Neural cell (in vitro differentiated cells): Measurements from ENCODE around the gene CLTB. TPM values are rescaled to one million over a fixed set of nuclear protein-coding genes. Genes with fewer than 3 reads are reported as not detected.

Experiments used
- H2AFZ ChIP-seq: fragments of 200-600, 300-800 bp; sonication (generic), shearing (Covaris generic); 2 replicates; pipeline ENCODE4 v1.6.0; 2014; ENCODE audit warnings: low read depth, mild to moderate bottlenecking, antibody characterized with exemption, low read length, moderate library complexity
- H3F3A ChIP-seq: fragments of 200-600 bp; shearing (Covaris generic); 2 replicates; pipeline ENCODE4 v1.6.1; 2016; ENCODE audit warnings: mild to moderate bottlenecking, moderate library complexity, mixed read lengths, antibody characterized with exemption, low read length; ENCODE audit not compliant: insufficient read depth, poor library complexity, severe bottlenecking
- H3K27ac ChIP-seq: fragments of 200-600, 300-800 bp; sonication (generic), shearing (Covaris generic); 2 replicates; pipeline ENCODE4 v1.5.1; 2014; ENCODE audit warnings: mild to moderate bottlenecking, low read length, moderate library complexity
- H3K27me3 ChIP-seq: fragments of 300-800, 200-600 bp; sonication (generic), shearing (Covaris generic); 2 replicates; pipeline ENCODE4 v1.6.0; 2014; ENCODE audit warnings: mild to moderate bottlenecking, low read depth, low read length, moderate library complexity; ENCODE audit not compliant: insufficient read depth
- H3K36me3 ChIP-seq: fragments of 300-800, 200-600 bp; sonication (generic), shearing (Covaris generic); 2 replicates; pipeline ENCODE4 v1.5.1; 2014; ENCODE audit warnings: mild to moderate bottlenecking, antibody characterized with exemption, low read length, moderate library complexity; ENCODE audit not compliant: insufficient read depth
- H3K4me2 ChIP-seq: fragments of 300-800, 200-600 bp; sonication (generic), shearing (Covaris generic); 2 replicates; pipeline ENCODE4 v1.6.0; 2014; ENCODE audit warnings: mild to moderate bottlenecking, low read length
- H3K4me3 ChIP-seq: fragments of 300-800, 200-600 bp; sonication (generic), shearing (Covaris generic); 2 replicates; pipeline ENCODE4 v1.5.1; 2014; ENCODE audit warnings: mild to moderate bottlenecking, low read length, moderate library complexity
- H3K79me2 ChIP-seq: fragments of 200-600 bp; shearing (Covaris generic); replicated peaks from 2 replicates; pipeline ENCODE4 v1.6.0; 2014; ENCODE audit warnings: mild to moderate bottlenecking, low read length, moderate library complexity; ENCODE audit not compliant: insufficient read depth
- H3K9ac ChIP-seq: fragments of 300-800, 200-600 bp; sonication (generic), shearing (Covaris generic); 2 replicates; pipeline ENCODE4 v1.6.1; 2016; ENCODE audit warnings: mild to moderate bottlenecking, low read length, mixed read lengths
- H3K9me2 ChIP-seq: fragments of 200-600 bp; shearing (Covaris generic); 2 replicates; pipeline ENCODE4 v1.6.1; 2016; ENCODE audit warnings: mild to moderate bottlenecking, low read length, mixed read lengths; ENCODE audit not compliant: insufficient read depth
- H3K9me3 ChIP-seq: fragments of 200-600, 300-800 bp; sonication (generic), shearing (Covaris generic); 2 replicates; pipeline ENCODE4 v1.6.1; 2016; ENCODE audit warnings: mild to moderate bottlenecking, mixed run types, low read length, moderate library complexity, mixed read lengths
- H4K20me1 ChIP-seq: fragments of 200-600 bp; shearing (Covaris generic); 2 replicates; pipeline ENCODE4 v1.6.1; 2016; ENCODE audit warnings: mild to moderate bottlenecking, mixed run types; ENCODE audit not compliant: insufficient read depth
- EP300 ChIP-seq: fragments of 450-650 bp; conservative IDR thresholded peaks from 2 replicates; pipeline ENCODE4 v1.6.1; 2014; ENCODE audit warnings: antibody characterized with exemption, mild to moderate bottlenecking, moderate library complexity; ENCODE audit not compliant: poor library complexity, severe bottlenecking
- EZH2 ChIP-seq: fragments of 200-600, 300-800 bp; shearing (Covaris generic), sonication (generic); IDR thresholded peaks from 2 replicates; pipeline ENCODE4 v1.6.1; 2014; ENCODE audit warnings: antibody characterized with exemption, low read length, borderline replicate concordance, mild to moderate bottlenecking; ENCODE audit not compliant: insufficient read depth, poor library complexity, severe bottlenecking
- MXI1 ChIP-seq: fragments of 450-650 bp; conservative IDR thresholded peaks from 2 replicates; pipeline ENCODE4 v1.6.1; 2014; ENCODE audit warnings: antibody characterized with exemption, mild to moderate bottlenecking; ENCODE audit not compliant: poor library complexity, severe bottlenecking
- POLR2AphosphoS5 ChIP-seq: IDR thresholded peaks from 2 replicates; pipeline ENCODE4 v1.6.1; 2012
- RAD21 ChIP-seq: fragments of 450-650 bp; conservative IDR thresholded peaks from 2 replicates; pipeline ENCODE4 v1.6.1; 2014; ENCODE audit warnings: antibody characterized with exemption, mild to moderate bottlenecking, moderate library complexity
- SMC3 ChIP-seq: fragments of 450-650 bp; conservative IDR thresholded peaks from 2 replicates; pipeline ENCODE4 v1.6.1; 2014; ENCODE audit warnings: antibody characterized with exemption, mild to moderate bottlenecking, moderate library complexity; ENCODE audit not compliant: poor library complexity
- TAF1 ChIP-seq: IDR thresholded peaks from 2 replicates; pipeline ENCODE4 v1.6.1; 2012; ENCODE audit warnings: low read depth
- polyA plus RNA-seq: library from polyadenylated mRNA; depleted of rRNA; stranded (reverse); fragments of >200 nt; gene quantifications from 2 replicates; pipeline ENCODE4 v1.2.3, GENCODE V29; 2014
- TF ChIP-seq, protein P1 (sequence below): IDR thresholded peaks from 2 replicates; pipeline ENCODE4 v1.6.1; 2012; ENCODE audit warnings: borderline replicate concordance
- TF ChIP-seq, protein P2 (sequence below): fragments of 450-650 bp; IDR thresholded peaks from 2 replicates; pipeline ENCODE4 v1.5.1; 2014; ENCODE audit warnings: antibody characterized with exemption, mild to moderate bottlenecking, moderate library complexity; ENCODE audit not compliant: poor library complexity, severe bottlenecking

CLTB gene
- polyA plus RNA-seq, 1 donor from 2014 or later, result 239 TPM

DNA sequence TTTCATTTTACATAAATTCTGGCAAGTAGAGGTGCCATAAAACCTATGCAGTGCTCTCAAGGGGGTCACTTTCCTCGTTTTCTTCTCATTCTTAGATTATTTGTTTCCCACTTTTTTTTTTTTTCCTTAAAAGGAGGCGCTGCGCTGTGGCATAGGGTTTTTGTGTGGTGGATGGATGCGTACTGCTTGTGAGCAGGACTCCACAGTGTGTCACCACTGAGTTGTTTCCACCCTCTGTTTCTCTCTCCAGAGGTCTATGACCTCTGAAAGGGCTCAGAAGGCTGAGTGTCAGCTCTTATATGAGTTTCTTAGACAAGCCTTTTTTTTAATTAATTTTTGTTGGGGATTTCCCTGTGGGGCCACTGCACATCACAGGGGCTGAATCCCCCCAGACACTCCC lies 13.6 kb upstream of the CLTB start:
- Histone ChIP-seq H3K36me3 (no peaks in the 10 kb centered on the region), H3K9ac (no peak overlapping the region), H2AFZ (no peak overlapping the region), H3K4me2 (no peak overlapping the region), H3K9me2 (no peaks in the 10 kb centered on the region), H4K20me1 (no peaks in the 10 kb centered on the region), H3K27me3 (no peaks in the 10 kb centered on the region), H3F3A (no peaks in the 10 kb centered on the region), H3K79me2 (no peaks in the 10 kb centered on the region), H3K27ac (no peak overlapping the region), H3K9me3 (no peaks in the 10 kb centered on the region), H3K4me3 (no peak overlapping the region)
- TF ChIP-seq RAD21 (no peak), MXI1 (no peak), POLR2AphosphoS5 (no peak), TAF1 (no peak), EZH2 (no peak), EP300 (no peak), SMC3 (no peak)
- TF ChIP-seq, protein P1, sequence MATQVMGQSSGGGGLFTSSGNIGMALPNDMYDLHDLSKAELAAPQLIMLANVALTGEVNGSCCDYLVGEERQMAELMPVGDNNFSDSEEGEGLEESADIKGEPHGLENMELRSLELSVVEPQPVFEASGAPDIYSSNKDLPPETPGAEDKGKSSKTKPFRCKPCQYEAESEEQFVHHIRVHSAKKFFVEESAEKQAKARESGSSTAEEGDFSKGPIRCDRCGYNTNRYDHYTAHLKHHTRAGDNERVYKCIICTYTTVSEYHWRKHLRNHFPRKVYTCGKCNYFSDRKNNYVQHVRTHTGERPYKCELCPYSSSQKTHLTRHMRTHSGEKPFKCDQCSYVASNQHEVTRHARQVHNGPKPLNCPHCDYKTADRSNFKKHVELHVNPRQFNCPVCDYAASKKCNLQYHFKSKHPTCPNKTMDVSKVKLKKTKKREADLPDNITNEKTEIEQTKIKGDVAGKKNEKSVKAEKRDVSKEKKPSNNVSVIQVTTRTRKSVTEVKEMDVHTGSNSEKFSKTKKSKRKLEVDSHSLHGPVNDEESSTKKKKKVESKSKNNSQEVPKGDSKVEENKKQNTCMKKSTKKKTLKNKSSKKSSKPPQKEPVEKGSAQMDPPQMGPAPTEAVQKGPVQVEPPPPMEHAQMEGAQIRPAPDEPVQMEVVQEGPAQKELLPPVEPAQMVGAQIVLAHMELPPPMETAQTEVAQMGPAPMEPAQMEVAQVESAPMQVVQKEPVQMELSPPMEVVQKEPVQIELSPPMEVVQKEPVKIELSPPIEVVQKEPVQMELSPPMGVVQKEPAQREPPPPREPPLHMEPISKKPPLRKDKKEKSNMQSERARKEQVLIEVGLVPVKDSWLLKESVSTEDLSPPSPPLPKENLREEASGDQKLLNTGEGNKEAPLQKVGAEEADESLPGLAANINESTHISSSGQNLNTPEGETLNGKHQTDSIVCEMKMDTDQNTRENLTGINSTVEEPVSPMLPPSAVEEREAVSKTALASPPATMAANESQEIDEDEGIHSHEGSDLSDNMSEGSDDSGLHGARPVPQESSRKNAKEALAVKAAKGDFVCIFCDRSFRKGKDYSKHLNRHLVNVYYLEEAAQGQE, result no peak
- TF ChIP-seq, protein P2, sequence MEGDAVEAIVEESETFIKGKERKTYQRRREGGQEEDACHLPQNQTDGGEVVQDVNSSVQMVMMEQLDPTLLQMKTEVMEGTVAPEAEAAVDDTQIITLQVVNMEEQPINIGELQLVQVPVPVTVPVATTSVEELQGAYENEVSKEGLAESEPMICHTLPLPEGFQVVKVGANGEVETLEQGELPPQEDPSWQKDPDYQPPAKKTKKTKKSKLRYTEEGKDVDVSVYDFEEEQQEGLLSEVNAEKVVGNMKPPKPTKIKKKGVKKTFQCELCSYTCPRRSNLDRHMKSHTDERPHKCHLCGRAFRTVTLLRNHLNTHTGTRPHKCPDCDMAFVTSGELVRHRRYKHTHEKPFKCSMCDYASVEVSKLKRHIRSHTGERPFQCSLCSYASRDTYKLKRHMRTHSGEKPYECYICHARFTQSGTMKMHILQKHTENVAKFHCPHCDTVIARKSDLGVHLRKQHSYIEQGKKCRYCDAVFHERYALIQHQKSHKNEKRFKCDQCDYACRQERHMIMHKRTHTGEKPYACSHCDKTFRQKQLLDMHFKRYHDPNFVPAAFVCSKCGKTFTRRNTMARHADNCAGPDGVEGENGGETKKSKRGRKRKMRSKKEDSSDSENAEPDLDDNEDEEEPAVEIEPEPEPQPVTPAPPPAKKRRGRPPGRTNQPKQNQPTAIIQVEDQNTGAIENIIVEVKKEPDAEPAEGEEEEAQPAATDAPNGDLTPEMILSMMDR, result no peak

DNA sequence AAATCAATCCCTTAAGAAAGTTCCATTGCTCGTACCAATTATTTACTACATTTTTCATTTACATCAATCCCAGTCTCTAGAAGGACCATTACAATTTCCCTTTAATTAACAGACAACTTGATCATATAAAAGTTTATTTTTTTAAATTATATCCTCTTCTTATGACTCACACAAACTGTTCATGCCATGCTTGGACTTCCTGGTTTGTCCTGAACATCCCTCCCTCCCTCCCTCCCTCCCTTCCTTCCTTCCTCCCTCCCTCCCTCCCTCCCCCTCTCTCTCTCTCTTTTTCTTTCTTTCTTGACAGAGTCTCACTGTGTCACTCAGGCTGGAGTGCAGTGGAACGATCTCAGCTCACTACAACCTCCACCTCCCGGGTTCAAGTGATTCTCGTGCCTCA lies 11.6 kb upstream of the CLTB start:
- Histone ChIP-seq H3K9me3 (no peaks in the 10 kb centered on the region), H3K4me3 (no peak overlapping the region), H3K9ac (no peak overlapping the region), H3K4me2 (no peak overlapping the region), H3K36me3 (no peaks in the 10 kb centered on the region), H3K79me2 (no peaks in the 10 kb centered on the region), H3K27ac (no peak overlapping the region), H4K20me1 (no peaks in the 10 kb centered on the region), H3K27me3 (no peaks in the 10 kb centered on the region), H2AFZ (no peak overlapping the region), H3K9me2 (no peaks in the 10 kb centered on the region), H3F3A (no peaks in the 10 kb centered on the region)
- TF ChIP-seq MXI1, result no peak
- no peak for TF ChIP-seq RAD21
- TF ChIP-seq EP300, result no peak
- no peak for TF ChIP-seq SMC3
- TF ChIP-seq EZH2, result no peak
- TF ChIP-seq, protein P2, result no peak
- TF ChIP-seq, protein P1, result no peak
- TF ChIP-seq TAF1, result no peak
- no peak for TF ChIP-seq POLR2AphosphoS5
